Left renal cortex interstitium (tissue), 4 donors: Measurements from ENCODE around the gene EDRF1. TPM values are rescaled to one million over a fixed set of nuclear protein-coding genes. Genes with fewer than 3 reads are reported as not detected.

Experiments
- DNase-seq, 4 donors: peaks; one replicate each; pipeline ENCODE4 v3.0.0-alpha.2; 2013; ENCODE audit warnings: low read depth in 4 of 4, low spot score in 2 of 4, missing footprints in 1 of 4
- polyA plus RNA-seq, 4 donors: library from polyadenylated mRNA; unstranded; fragments of 120-200 nt; gene quantifications; one replicate each; pipeline ENCODE4 v1.2.1, GENCODE V29; 2013; ENCODE audit not compliant: insufficient read length in 4 of 4

EDRF1 gene
- polyA plus RNA-seq, 4 donors: 28.1 to 55.7 (median 39.9) TPM

- DNase-seq: no peak
Measured at GRCh38 chr10:125761961-125762360, 42.5 kb downstream of the EDRF1 start.

- no peak for DNase-seq
Measured at GRCh38 chr10:125762692-125763648, 43.5 kb downstream of the EDRF1 start.

DNA sequence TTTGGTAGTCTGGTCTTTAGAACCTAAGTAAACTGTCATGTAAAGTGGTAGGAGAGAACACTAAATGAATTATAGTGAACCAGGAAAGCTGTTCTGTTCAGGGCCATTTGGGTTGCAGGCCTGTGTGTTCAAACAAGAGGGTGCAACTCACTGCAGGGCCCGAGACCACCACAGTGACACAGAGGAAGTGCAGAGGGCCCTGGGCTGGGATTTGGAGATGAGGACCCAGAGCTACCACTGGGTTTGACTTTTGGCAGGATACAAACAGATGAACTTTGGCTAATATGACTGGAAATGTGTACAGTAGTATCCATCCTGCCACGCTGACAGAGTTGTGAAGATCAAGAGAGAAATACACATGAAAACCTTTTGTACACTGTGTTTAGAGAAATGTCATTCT is 46.3 kb downstream of the EDRF1 start:
- DNase-seq: no peak

GRCh38 chr10:125766511-125766910 is 47.0 kb downstream of the EDRF1 start:
- DNase-seq: no peak

DNA sequence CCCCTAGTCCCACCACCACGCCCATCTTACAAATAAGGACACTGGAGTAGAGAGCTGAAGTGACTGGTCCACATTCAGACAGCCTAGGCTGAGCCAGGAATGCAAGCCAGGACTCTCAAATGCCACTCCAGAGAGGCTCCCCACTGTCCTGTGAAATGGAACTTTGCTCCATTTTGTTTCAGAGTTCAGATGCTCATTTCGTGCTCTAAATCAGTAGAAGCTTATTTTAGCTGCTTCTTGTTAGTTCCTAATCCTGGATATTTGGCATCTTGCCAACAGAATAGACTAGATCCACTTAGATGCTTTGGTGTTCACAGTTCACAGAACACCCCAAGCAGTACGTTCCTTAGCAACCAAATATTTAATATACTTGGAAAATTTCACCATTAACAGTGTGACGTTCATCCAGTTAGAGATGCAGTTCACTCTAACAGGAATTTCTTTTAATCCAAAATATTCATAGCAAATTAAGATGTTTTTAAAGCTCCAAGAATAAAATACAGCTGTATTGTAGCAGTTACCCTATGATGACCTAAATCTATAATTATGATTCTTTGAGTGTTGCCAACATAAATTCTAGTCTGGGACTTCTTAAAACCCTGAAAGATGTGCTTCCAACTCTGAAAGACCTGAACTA is 48.8 kb downstream of the EDRF1 start:
- peak in 3 of 4 donors; percentile 23 to 44 (median 32) for DNase-seq

GRCh38 chr10:125769175-125769574 is 49.7 kb downstream of the EDRF1 start:
- no peak for DNase-seq

GRCh38 chr10:125770844-125771243 is 51.3 kb downstream of the EDRF1 start:
- DNase-seq: no peak

DNA sequence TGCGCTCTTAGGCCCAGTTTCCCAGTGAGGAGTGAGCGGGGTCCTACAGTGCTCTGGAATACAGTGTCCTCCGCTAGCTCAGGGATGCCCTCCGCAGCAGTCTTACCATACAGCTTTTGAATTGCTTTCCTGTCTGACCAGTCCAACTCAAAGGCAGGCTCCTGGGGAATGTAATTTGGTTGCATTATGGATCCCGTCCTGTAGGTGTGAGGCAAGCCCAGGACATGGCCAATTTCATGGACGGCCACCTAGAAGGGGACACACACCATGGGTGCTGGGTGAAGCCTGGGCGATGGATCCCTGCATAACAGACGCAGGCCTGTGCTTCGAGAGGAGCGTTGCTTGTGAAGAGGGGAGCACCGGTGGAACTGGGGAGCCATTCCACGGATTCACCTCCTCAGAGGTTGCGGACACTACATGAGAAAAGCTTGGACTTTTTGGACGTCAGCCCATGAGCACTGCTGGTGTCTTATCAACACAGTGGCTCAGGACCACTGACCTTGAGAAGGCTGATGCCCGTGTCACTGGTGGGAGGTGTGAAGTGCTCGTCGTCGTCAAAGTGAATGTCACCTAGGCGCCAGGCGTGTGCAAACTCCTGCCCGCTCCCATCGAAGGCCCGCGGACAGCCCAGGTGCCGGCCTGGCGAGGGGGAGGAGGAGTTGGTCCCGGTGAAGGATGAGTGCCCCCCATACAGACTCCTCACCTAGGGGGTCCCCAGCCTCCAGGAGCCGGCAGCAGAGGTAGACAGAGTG is 52.8 kb downstream of the EDRF1 start:
- DNase-seq: no peak

GRCh38 chr10:125772864-125773180 is 53.3 kb downstream of the EDRF1 start:
- DNase-seq: no peak

DNA sequence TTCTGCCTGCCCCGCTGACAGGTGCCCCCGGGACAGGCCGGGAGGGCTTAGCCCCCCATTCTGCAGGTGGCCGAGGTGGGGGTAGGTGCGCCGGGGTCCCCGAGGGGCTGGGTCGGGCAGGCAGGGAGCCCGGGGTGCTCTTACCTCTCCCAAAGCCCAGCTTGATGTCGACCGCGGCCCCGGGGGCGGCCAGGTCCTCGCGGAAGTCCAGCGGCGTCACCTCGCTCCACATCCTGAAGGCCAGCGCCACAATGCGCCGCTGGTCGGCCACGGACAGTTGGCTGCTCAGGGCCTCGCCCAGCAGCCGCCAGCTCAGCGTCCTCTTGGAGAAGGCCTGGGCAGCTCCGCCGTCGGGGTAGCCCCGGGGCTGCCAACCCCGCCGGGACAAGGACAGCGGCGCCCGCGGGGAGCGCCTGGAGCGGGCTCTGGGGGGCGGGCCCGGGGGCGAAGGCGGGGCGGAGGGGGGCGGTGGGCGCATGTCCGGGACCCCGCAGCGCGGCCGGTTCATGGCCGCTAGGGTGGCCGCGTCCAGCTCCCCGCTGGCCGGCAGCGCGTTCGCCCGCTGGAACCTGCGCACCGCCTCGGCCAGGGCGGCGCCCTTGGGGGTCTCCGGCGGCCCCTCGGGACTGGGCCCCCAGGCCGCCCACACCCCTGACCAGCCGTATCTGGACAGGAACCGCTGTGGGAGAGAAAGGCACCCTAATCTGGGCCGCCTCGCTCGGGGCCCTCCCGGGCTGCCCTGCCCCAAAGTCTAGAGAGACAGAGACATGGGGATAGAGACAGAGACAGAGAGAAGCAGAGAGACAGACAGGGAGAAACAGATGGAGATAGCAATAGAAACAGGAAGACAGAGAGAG is 54.4 kb downstream of the EDRF1 start:
- DNase-seq: no peak

DNA sequence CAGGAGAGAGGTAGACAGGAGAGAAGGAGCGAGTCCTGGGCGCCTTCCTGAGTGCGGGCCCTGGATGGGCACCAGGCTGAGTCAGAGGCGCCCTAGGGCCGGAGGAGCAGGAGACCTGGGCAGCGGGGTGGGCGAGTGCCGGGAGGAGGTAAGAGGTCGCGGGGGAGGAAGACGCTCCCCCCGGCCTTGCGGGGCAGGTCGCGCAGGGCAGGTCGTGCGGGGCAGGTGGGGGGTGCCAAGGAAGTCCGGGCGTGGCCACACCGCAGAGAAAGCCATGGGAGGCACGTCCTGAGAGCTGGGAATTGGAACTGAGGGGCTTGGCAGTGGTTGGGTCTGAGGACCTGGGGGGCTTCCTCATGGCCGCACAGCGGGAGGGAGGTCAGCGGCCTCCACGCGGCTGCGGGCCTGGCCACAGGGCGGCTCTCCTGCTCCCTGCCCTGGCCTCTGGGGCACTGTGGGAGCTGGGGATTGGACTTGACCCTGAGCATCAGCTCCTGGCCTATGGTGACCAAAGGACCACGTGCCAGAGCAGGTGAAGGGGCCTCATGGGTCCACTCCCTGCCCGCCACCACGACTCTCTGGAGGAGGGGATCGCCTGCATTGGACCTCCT is 55.2 kb downstream of the EDRF1 start:
- DNase-seq: no peak

DNA sequence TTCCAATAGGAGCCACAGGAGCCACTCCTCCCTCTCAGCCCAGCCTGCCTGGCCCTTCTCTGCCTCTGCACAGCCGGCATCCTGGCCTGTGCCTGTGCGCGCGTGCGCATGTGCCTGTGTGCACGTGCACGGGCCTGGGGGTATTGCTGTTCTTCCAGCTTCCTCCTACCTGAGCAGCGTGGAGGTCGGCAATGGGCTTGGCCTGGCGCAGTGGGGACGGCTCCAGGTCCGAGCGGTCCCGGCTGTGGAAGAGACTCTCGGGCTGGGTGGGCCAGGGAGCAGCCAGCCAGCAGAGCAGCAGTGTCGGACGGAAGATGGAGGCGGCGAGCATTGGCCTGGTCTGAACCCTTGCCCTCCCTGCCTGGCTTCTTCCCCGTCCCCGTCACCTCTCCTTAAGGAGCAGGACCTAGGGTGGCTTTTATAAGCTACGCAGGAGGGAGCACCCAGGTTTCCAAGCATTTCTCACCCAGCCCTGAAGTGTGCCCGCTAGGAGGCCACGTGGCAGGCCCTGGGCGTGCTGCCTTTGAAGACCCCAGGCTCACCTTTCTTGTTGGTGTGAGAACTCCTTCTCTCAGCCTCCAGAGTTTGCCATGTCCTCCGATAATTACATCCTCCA is 56.1 kb downstream of the EDRF1 start, which contains the start of gene MMP21:
TSS of gene MMP21 (minus strand) at position 331 of the 616 bp plus-strand sequence. CDS start at position 331, 0 bp downstream.
- no peak for DNase-seq

DNA sequence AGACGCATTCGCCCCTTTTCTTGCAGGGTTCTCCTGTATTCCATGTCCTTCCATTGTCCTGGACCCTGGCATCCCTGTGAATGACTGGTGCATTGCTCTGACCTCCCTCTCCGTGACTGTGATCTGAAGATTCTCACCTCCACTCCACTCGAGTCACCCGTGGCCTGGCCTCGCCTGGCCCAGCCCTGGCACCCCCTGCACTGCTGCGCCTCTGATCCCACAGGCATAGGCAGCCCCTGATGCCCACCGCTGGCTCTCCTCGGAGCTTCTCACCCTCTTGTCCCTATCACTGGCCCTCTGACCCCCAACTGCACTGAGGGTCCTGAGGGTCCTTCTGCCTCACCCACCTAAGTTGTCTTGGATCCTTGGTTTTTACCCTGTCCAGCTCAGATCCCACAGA is 58.3 kb downstream of the EDRF1 start:
- DNase-seq: no peak

GRCh38 chr10:125778556-125778955 is 59.0 kb downstream of the EDRF1 start:
- DNase-seq: no peak

- no peak for DNase-seq
Measured at GRCh38 chr10:125779403-125780327, 60.2 kb downstream of the EDRF1 start.

DNA sequence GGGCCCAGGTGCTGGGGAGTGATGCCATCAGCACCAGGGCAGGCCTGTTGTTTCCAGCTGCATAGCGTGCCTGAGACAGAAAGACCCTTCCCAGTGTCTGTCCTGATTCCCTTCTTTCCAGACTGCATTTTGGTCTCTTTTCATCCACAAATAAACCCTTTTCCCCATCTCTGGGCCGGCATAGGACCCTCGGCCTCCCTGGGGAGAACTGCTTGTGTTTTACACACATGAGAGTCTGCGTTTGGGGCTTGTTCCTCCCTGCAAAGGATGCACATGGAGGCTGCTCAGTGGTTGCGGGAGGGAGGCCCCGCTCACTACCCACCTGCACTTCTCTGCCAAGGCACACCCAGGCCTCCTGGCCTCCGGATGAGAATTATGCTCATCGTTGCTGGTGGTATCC is 61.9 kb downstream of the EDRF1 start:
- DNase-seq: no peak

DNA sequence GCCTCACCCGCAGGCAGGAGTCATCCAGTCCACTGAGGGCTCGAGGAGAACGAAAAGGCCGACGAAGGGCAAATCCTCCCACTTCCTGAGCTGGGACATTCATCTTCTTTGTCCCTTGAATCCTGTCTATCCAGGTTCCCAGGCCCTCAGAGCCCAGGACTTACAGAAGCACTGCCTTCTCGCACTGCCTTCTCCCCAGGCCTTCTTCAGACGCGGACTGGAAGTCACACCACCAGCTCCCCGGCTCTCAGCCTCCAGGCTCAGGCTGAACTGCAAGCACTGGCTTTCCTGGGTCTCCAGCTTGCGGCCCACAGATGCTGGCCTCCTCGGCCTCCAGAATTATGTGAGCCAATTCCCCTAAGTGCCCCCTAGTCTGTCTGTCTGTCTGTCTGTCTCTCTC is 62.5 kb downstream of the EDRF1 start:
- DNase-seq: no peak

DNA sequence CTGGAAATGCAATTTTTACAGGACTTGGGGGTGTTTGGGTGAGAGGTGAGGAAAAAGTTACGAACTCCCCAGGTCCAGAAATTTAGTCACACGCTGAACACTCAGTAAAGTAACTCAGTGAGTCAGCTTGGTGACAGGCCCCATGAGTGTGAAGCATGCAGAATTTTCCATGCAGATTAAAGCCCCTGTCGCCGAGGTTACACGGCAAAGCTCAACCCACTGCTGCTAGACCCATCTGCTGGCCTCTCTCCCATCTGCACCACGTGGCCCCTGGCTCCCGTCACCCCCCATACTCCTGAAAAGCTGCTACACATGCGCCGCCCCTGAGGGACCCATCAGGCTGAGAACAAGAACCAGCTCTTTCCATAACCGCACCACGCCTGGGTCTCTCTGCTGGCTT is 63.1 kb downstream of the EDRF1 start:
- DNase-seq: no peak
